Activated T-helper 2 cell treated with anti-CD3 and anti-CD28 coated beads, Interferon-gamma antibody, Interleukin-2, Interleukin-4, amounts not matched to agents 10 μg/mL and 5 μg/mL and 100 μg/mL, durations not matched to agents 14 hours and 24 hours and 36 hours (primary cell): ENCODE data around the gene RAPGEF1. TPM values are rescaled to one million over a fixed set of nuclear protein-coding genes. Genes with fewer than 3 reads are reported as not detected.

Source experiments
- DNase-seq: peaks from one replicate; pipeline ENCODE4 v3.0.0; 2021; ENCODE audit warnings: low spot score
- H3K27ac Mint-ChIP-seq: one replicate; pipeline ENCODE4 v1.8.0; 2021; ENCODE audit warnings: mixed read lengths
- H3K27me3 Mint-ChIP-seq: one replicate; pipeline ENCODE4 v1.8.0; 2021; ENCODE audit warnings: low read depth, mixed read lengths
- H3K36me3 Mint-ChIP-seq: one replicate; pipeline ENCODE4 v1.8.0; 2021; ENCODE audit warnings: low read depth, mixed read lengths
- H3K4me1 Mint-ChIP-seq: one replicate; pipeline ENCODE4 v1.8.0; 2021; ENCODE audit warnings: low read depth, mixed read lengths
- H3K4me3 Mint-ChIP-seq: one replicate; pipeline ENCODE4 v1.8.0; 2021; ENCODE audit warnings: low read depth, mild to moderate bottlenecking, moderate library complexity, mixed read lengths
- H3K9me3 Mint-ChIP-seq: one replicate; pipeline ENCODE4 v1.8.0; 2021; ENCODE audit warnings: mixed read lengths
- intact Hi-C: fragments of 100-400 bp; cut with micrococcal nuclease; formaldehyde crosslinking; loops from one replicate; pipeline ENCODE4 v1.15.1; 2023
- total RNA-seq: library from RNA; stranded (reverse); gene quantifications from 2 replicates; pipeline ENCODE4 v1.2.3, GENCODE V29; 2022

Gene RAPGEF1
- total RNA-seq, 1 donor from 2014 or later, result 133 TPM

DNA sequence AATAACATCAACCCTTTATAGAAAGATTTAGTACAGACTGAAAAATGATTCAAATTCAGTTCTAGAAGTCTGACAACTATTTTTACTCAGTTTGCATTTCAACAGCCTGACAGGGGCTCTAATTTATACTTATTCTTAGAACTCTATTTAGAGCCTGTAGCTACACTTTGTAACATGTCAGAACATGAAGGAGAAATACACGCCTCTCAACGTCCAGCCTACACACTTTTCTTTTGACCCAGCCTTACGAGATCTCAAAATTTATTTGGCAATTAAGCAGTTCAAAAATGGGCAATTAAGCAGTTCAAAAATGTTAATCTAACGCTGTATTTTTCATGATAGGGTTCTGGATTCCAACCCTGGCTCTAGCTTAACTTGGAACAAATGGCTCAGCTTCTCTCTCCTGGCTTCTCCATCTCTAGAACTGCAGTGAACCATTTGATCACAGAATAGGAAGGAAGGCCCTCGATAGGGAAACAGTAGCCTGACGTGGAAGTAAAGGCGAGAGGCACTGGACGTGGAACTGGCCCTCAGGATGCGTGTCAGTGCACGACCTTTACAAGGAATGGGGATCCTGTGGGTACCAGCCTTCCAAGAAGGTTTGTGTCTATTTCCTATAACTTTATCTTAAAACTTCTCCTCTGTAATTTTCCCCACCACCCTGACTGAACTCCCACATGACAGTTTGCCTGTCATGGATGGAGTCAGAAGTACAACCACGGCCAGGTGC, 128.1 kb downstream of the RAPGEF1 start:
- no peak overlapping the region for H3K4me3 Mint-ChIP-seq
- no peaks in the 10 kb centered on the region for H3K27me3 Mint-ChIP-seq
- no peak for DNase-seq
- intact Hi-C loops, result no loop called here
- H3K4me1 Mint-ChIP-seq, result no peaks in the 10 kb centered on the region
- H3K27ac Mint-ChIP-seq, result no peak overlapping the region
- no peaks in the 10 kb centered on the region for H3K9me3 Mint-ChIP-seq
- H3K36me3 Mint-ChIP-seq, result peaks cover 71% of the 10 kb centered on the region

DNA sequence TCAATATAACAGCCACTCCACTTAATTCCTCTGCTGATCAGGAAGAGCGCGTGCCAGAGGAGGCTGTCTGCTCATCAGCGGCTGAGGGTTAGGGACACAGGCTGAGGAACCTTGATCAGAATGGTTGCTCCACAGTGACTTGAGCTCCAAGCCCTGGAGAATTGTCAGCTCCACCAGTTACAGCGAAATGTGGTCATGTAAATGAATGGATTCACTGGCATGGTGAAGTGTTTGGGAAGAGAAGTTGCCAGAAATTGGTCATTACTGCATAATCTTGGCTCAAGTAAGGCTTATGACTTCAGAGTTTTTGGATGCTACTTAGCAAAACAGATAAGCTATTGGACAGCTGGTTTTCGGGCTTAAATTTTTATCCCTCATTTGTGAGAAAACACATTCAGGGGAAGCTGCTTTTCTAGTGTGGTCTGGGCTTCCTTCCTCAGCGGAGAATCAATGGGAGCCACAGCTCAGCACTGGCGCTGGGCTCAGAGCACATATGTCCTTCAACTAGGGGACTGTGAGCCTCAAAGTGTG, 129.6 kb downstream of the RAPGEF1 start:
- DNase-seq, result no peak
- Mint-ChIP-seq H3K27ac (no peak overlapping the region), H3K4me3 (no peak overlapping the region), H3K9me3 (no peaks in the 10 kb centered on the region), H3K36me3 (peaks cover 64% of the 10 kb centered on the region), H3K4me1 (no peaks in the 10 kb centered on the region), H3K27me3 (no peaks in the 10 kb centered on the region)
- intact Hi-C loops, result no loop called here

DNA sequence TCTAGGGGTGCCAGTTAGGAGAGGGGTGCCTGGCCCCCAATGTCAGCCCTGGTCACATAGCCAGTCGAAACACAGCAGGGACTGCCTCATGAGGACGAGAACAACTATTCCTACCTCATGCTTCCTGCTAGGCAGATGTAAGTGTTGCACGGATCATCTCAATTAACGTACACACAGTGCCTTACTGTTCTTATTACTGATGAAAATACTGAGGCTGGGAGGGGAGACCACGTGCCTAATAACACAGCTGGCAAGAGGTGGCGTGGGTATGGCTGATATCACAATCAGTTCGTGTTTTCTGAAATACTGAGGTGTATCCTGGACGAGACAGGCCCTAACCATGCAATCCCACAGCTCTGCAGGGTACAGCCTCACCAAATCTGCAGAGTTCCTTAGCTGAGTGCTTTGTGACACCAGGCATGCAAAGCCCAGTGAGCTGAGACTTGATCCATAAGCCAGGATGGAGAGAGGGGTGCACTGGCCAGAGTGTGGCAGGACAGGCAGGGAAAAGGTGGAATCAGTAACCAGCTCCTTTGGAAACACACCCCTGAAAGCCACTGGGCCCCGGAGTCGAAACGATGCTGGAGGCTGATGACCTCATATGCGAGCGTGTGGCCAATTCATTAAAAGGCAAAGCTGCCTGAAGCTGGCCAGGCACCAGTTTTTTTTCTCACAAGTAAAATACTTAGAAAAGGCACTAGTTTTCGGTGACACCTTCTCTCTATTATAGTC, 130.6 kb downstream of the RAPGEF1 start:
- no peaks in the 10 kb centered on the region for H3K9me3 Mint-ChIP-seq
- no peaks in the 10 kb centered on the region for H3K4me1 Mint-ChIP-seq
- DNase-seq, result no peak
- intact Hi-C loops, result no loop called here
- peaks cover 65% of the 10 kb centered on the region for H3K36me3 Mint-ChIP-seq
- H3K4me3 Mint-ChIP-seq, result no peak overlapping the region
- no peaks in the 10 kb centered on the region for H3K27me3 Mint-ChIP-seq
- H3K27ac Mint-ChIP-seq, result no peak overlapping the region

- H3K36me3 Mint-ChIP-seq, result peaks cover 62% of the 10 kb centered on the region
- no peaks in the 10 kb centered on the region for H3K27me3 Mint-ChIP-seq
- intact Hi-C loops, result no loop called here
- H3K9me3 Mint-ChIP-seq, result no peaks in the 10 kb centered on the region
- no peaks in the 10 kb centered on the region for H3K4me1 Mint-ChIP-seq
- DNase-seq, result no peak
- H3K27ac Mint-ChIP-seq, result no peak overlapping the region
- no peak overlapping the region for H3K4me3 Mint-ChIP-seq
Measured at GRCh38 chr9:131608493-131609037, 131.3 kb downstream of the RAPGEF1 start.

GRCh38 chr9:131607591-131607990, 132.3 kb downstream of the RAPGEF1 start:
- Mint-ChIP-seq H3K27ac (no peak overlapping the region), H3K36me3 (peaks cover 62% of the 10 kb centered on the region), H3K4me1 (no peaks in the 10 kb centered on the region), H3K9me3 (no peaks in the 10 kb centered on the region), H3K4me3 (no peak overlapping the region), H3K27me3 (no peaks in the 10 kb centered on the region)
- intact Hi-C loops, result no loop called here
- DNase-seq, result no peak

GRCh38 chr9:131606896-131607567, 132.8 kb downstream of the RAPGEF1 start:
- DNase-seq, result no peak
- intact Hi-C loops, result no loop called here
- Mint-ChIP-seq H3K9me3 (no peaks in the 10 kb centered on the region), H3K4me1 (no peaks in the 10 kb centered on the region), H3K27me3 (no peaks in the 10 kb centered on the region), H3K4me3 (no peak overlapping the region), H3K36me3 (peaks cover 65% of the 10 kb centered on the region), H3K27ac (no peak overlapping the region)

DNA sequence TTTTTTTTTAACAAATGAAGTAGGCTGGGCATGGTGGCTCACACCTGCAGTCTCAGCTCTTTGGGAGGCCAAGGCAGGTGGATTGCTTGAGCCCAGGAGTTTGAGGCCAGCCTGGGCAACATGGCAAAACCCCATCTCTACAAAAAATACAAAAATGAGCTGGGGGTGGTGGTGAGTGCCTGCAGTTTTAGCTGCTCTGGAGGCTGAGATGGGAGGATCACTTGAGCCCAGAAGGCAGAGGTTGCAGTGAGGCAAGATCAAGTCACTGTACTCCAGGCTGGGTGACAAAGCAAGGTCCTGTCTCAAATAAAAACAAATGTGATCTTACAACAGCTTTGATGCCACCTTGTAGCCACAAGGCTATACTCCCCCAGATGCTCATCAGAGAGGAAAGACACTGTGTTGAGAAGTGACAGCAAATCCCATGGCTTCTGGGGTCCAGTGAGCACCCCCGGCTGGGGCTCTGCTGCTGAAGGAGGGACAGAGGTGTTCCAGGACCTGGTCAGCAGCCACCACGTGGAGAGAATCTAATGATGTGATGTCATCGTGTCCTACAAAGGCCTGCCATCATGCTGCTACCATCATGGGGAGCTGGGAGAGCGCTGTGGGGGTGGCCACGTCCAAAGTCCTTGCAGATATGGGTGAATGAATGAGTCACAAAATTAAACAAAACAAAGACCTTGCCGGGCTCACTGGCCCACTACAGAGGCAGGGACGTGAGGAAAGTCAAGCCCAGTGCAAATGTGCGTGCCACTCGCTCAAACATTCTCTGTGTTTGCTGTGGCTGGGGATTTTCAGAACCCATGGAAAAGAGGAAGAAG, 133.9 kb downstream of the RAPGEF1 start:
- DNase-seq, result no peak
- H3K27ac Mint-ChIP-seq, result no peak overlapping the region
- intact Hi-C loops, result no loop called here
- H3K27me3 Mint-ChIP-seq, result no peaks in the 10 kb centered on the region
- no peaks in the 10 kb centered on the region for H3K4me1 Mint-ChIP-seq
- peaks cover 65% of the 10 kb centered on the region for H3K36me3 Mint-ChIP-seq
- H3K9me3 Mint-ChIP-seq, result no peaks in the 10 kb centered on the region
- H3K4me3 Mint-ChIP-seq, result no peak overlapping the region

DNA sequence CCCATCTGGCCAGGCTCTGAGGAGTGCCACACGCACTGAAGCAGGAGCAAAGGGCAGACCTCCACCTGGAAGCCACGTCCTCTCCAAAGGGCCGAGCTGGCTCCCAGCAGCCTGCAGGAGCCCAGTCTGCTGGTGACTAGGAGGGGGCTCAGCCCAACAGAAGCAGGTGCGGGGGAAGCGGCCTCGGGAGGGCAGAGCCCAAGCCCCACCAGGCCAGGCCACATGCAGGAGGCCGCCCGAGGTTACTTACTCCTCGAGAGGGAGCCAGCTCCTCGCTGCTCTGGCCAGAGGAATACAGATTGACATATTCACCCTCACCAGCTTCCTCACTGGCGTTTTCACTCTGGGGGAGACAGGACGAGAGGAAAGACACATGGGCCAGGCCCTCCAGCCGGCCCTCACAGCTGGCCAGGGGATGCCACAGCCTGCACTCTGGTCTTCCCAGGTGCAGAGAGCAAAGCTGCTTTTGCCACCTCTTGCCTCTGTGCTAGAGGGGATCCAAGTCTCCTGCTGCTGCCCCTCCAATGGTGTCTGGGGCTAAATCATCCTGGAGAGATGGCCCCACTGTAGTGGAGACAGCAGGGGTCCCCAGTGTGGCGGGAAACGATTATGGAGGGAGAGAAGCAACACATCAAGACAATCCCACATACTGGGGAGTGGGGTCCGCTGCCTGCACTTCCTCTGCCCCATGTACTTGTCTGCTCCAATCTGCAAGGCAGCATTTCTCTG, 136.0 kb downstream of the RAPGEF1 start:
- no peak overlapping the region for H3K4me3 Mint-ChIP-seq
- intact Hi-C loops, result no loop called here
- H3K4me1 Mint-ChIP-seq, result no peaks in the 10 kb centered on the region
- H3K36me3 Mint-ChIP-seq, result peaks cover 63% of the 10 kb centered on the region
- no peaks in the 10 kb centered on the region for H3K9me3 Mint-ChIP-seq
- H3K27ac Mint-ChIP-seq, result no peak overlapping the region
- no peaks in the 10 kb centered on the region for H3K27me3 Mint-ChIP-seq
- DNase-seq, result no peak

GRCh38 chr9:131603199-131603598, 136.7 kb downstream of the RAPGEF1 start:
- Mint-ChIP-seq H3K4me3 (no peak overlapping the region), H3K27ac (peak overlapping the region; percentile 55), H3K27me3 (no peaks in the 10 kb centered on the region), H3K36me3 (peaks cover 61% of the 10 kb centered on the region), H3K4me1 (no peaks in the 10 kb centered on the region), H3K9me3 (no peaks in the 10 kb centered on the region)
- no peak for DNase-seq
- intact Hi-C loops, result no loop called here

DNA sequence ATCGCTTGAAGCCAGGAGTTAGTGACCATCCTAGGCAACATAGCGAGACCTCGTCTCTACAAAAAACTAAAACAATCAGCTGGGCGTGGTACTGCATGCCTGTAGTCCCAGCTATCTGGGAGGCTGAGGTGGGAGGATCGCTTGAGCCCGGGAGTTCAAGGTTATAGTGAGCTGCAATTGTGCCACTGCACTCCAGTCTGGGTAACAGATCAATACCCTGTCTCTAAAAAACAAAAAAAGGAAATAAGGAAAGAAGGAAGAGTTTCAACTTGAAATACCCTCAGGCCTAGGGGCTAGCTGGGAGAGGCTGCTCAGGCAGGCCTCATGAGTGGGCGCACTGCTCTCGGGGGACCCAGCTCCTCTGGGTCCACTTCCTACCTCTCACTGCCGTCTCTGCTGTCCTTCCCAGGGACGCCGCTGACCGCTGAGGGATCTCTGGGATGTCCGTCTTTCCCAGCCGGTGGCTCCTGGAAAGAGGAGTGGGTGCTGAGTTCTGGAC, 138.1 kb downstream of the RAPGEF1 start:
- intact Hi-C loops, result no loop called here
- DNase-seq, result no peak
- Mint-ChIP-seq H3K36me3 (peaks cover 66% of the 10 kb centered on the region), H3K9me3 (no peaks in the 10 kb centered on the region), H3K27me3 (no peaks in the 10 kb centered on the region), H3K27ac (peak overlapping the region; percentile 38), H3K4me1 (no peaks in the 10 kb centered on the region), H3K4me3 (no peak overlapping the region)

GRCh38 chr9:131598121-131598520, 141.8 kb downstream of the RAPGEF1 start:
- intact Hi-C loops, result no loop called here
- no peaks in the 10 kb centered on the region for H3K27me3 Mint-ChIP-seq

More at GRCh38 chr9:131598121-131598520, 141.8 kb downstream of the RAPGEF1 start:
- H3K27ac Mint-ChIP-seq, result no peak overlapping the region
- no peak for DNase-seq
- no peaks in the 10 kb centered on the region for H3K4me1 Mint-ChIP-seq
- H3K36me3 Mint-ChIP-seq, result peaks cover 63% of the 10 kb centered on the region
- no peak overlapping the region for H3K4me3 Mint-ChIP-seq
- H3K9me3 Mint-ChIP-seq, result no peaks in the 10 kb centered on the region
